HG03097 (cell line): ENCODE measurements around the gene PDE8A.

ENCODE experiments used
- ATAC-seq: cut with Tn5 transposase; IDR thresholded peaks from one replicate; pipeline ENCODE4 v1.9.1; 2021; ENCODE audit not compliant: unreplicated experiment, low FRiP score

PDE8A gene

GRCh38 chr15:85116925-85117646 is 135.4 kb downstream of the PDE8A start:
- no peak for ATAC-seq

GRCh38 chr15:85118173-85118572 is 136.5 kb downstream of the PDE8A start:
- ATAC-seq: no peak

GRCh38 chr15:85118581-85118980 is 136.9 kb downstream of the PDE8A start:
- no peak for ATAC-seq

- ATAC-seq: no peak
Observed at GRCh38 chr15:85120351-85121113, 138.9 kb downstream of the PDE8A start.

- ATAC-seq: no peak
Observed at GRCh38 chr15:85124173-85124572, 142.5 kb downstream of the PDE8A start.

- no peak for ATAC-seq
Observed at GRCh38 chr15:85125056-85125661, 143.5 kb downstream of the PDE8A start.

GRCh38 chr15:85128621-85129020 is 147.0 kb downstream of the PDE8A start:
- ATAC-seq: no peak

GRCh38 chr15:85129881-85130280 is 148.2 kb downstream of the PDE8A start:
- ATAC-seq: no peak

- ATAC-seq: no peak
Observed at GRCh38 chr15:85131915-85132314, 150.3 kb downstream of the PDE8A start.

GRCh38 chr15:85133709-85134108 is 152.1 kb downstream of the PDE8A start:
- ATAC-seq: no peak

- ATAC-seq: no peak
Observed at GRCh38 chr15:85137489-85138168, 156.0 kb downstream of the PDE8A start.

GRCh38 chr15:85139391-85139790 is 157.7 kb downstream of the PDE8A start:
- no peak for ATAC-seq

GRCh38 chr15:85141726-85142125 is 160.1 kb downstream of the PDE8A start:
- no peak for ATAC-seq

- ATAC-seq: no peak
Observed at GRCh38 chr15:85142312-85142711, 160.7 kb downstream of the PDE8A start.

GRCh38 chr15:85149465-85150129 is 167.9 kb downstream of the PDE8A start:
- no peak for ATAC-seq

- ATAC-seq: no peak
Observed at GRCh38 chr15:85150130-85150480, 168.4 kb downstream of the PDE8A start.

- ATAC-seq: no peak
Observed at GRCh38 chr15:85151145-85151544, 169.5 kb downstream of the PDE8A start.

GRCh38 chr15:85151861-85152260 is 170.2 kb downstream of the PDE8A start:
- ATAC-seq: no peak

- ATAC-seq: no peak
Observed at GRCh38 chr15:85154061-85154460, 172.4 kb downstream of the PDE8A start.

- ATAC-seq: no peak
Observed at GRCh38 chr15:85155360-85155759, 173.7 kb downstream of the PDE8A start.

GRCh38 chr15:85155857-85156256 is 174.2 kb downstream of the PDE8A start:
- ATAC-seq: no peak
